ENCODE measurements around the gene SPATA31C1.

GRCh38 chr9:87889065-87889881 lies 28.5 kb upstream of the SPATA31C1 start:
- TF ChIP-seq POLR2A (IDR thresholded peaks at IDR 0.05; ENCODE audit: low read depth, low read length), result no peak
- TF ChIP-seq TAF1 (IDR thresholded peaks at IDR 0.05; ENCODE audit: low read depth, low read length), result no peak
- no peak for TF ChIP-seq POLR2AphosphoS5 (IDR thresholded peaks at IDR 0.05; ENCODE audit: low read depth, low read length)
- no peak for TF ChIP-seq POU2F2 (IDR thresholded peaks at IDR 0.05; ENCODE audit: low read depth, low read length)
- no peak for TF ChIP-seq SPI1 (IDR thresholded peaks at IDR 0.05; ENCODE audit: low read depth, low read length)
